Stimulated activated CD4-positive, alpha-beta T cell treated with anti-CD3 and anti-CD28 coated beads, TNF-alpha, amount 100 ng/mL, for 1 hour (primary cell): ENCODE measurements around the gene LAMA4.
"Not testable (repeated sequence)": the region's sequence is repeated elsewhere in the genome, so short reads cannot be mapped to it uniquely, and the experiment has no call there.

Experiments used
- DNase-seq, 3 donors: peaks; one replicate each; pipeline ENCODE4 v3.0.0-alpha.2; 2020; ENCODE audit warnings: low read depth in 3 of 3, low spot score in 1 of 3

LAMA4 gene

GRCh38 chr6:112106026-112106425, 148.3 kb downstream of the LAMA4 start:
- DNase-seq = not testable (repeated sequence)

- no peak for DNase-seq
Measured at GRCh38 chr6:112100561-112100960, 153.8 kb downstream of the LAMA4 start.

- DNase-seq = no peak
Measured at GRCh38 chr6:112096901-112097300, 157.5 kb downstream of the LAMA4 start.

GRCh38 chr6:112087916-112088315, 166.5 kb downstream of the LAMA4 start:
- DNase-seq = no peak

GRCh38 chr6:112087136-112087911, 167.0 kb downstream of the LAMA4 start, which contains the start of the genes FAM229B and TUBE1:
Gene FAM229B (plus strand): TSS chr6:112087591. CDS start chr6:112099284, 11,693 bp downstream.
Gene TUBE1 (minus strand): TSS chr6:112087482. CDS start chr6:112087434, 48 bp downstream.
- DNase-seq = peak; percentile 68 to 78 (median 71)

- no peak for DNase-seq
Measured at GRCh38 chr6:112086744-112087135, 167.6 kb downstream of the LAMA4 start.

- DNase-seq = no peak
Measured at GRCh38 chr6:112085286-112086065, 168.9 kb downstream of the LAMA4 start.

GRCh38 chr6:112081569-112081968, 172.8 kb downstream of the LAMA4 start:
- DNase-seq = no peak

- no peak for DNase-seq
Measured at GRCh38 chr6:112066606-112067005, 187.8 kb downstream of the LAMA4 start.

GRCh38 chr6:112065426-112065986, 188.9 kb downstream of the LAMA4 start:
- no peak for DNase-seq

GRCh38 chr6:112062966-112063365, 191.4 kb downstream of the LAMA4 start:
- no peak for DNase-seq

GRCh38 chr6:112061605-112062004, 192.8 kb downstream of the LAMA4 start:
- no peak for DNase-seq
